Kidney (tissue), 14 donors: ENCODE data around the gene NCF2. TPM values are rescaled to one million over a fixed set of nuclear protein-coding genes. Genes with fewer than 3 reads are reported as not detected.

Experiments
- DNase-seq, 5 donors: peaks; one replicate each; pipeline ENCODE4 v3.0.0-alpha.2; 2013 to 2020
- FAIRE-seq: peaks from 2 replicates; lab custom pipeline; 2012; peaks lifted over from hg19 to GRCh38; lab: Jason Lieb, UNC
- H3K27ac ChIP-seq, 2 donors: one replicate each; pipeline ENCODE4 v1.7.0; 2013; ENCODE audit warnings: low read depth in 2 of 2, low read length in 2 of 2, inconsistent platforms in 1 of 2
- H3K27me3 ChIP-seq: one replicate; pipeline ENCODE4 v1.7.1; 2013; ENCODE audit warnings: low read length, inconsistent platforms; ENCODE audit not compliant: control insufficient read depth, insufficient read depth
- H3K36me3 ChIP-seq, 3 donors: one replicate each; pipeline versions ENCODE4 v1.7.0 to v1.7.1; 2013; ENCODE audit warnings: low read length in 3 of 3, control low read depth in 1 of 3, inconsistent platforms in 1 of 3; ENCODE audit not compliant: insufficient read depth in 3 of 3, control insufficient read depth in 2 of 3
- H3K4me1 ChIP-seq, 3 donors: one replicate each; pipeline versions ENCODE4 v1.7.0 to v1.7.1; 2013; ENCODE audit warnings: low read length in 3 of 3, inconsistent platforms in 1 of 3, low read depth in 1 of 3; ENCODE audit not compliant: control insufficient read depth in 2 of 3, insufficient read depth in 2 of 3
- H3K4me3 ChIP-seq, 3 donors: one replicate each; pipeline versions ENCODE4 v1.7.0 to v1.8.1; 2013; ENCODE audit warnings: low read length in 3 of 3, control low read depth in 1 of 3, inconsistent platforms in 1 of 3
- H3K9ac ChIP-seq, 3 donors: one replicate each; pipeline versions ENCODE4 v1.7.0 to v1.7.1; 2013; ENCODE audit warnings: low read length in 3 of 3, control low read depth in 1 of 3, inconsistent platforms in 1 of 3
- H3K9me3 ChIP-seq, 3 donors: one replicate each; pipeline versions ENCODE4 v1.7.0 to v1.7.1; 2013; ENCODE audit warnings: low read length in 3 of 3, control low read depth in 1 of 3, inconsistent platforms in 1 of 3; ENCODE audit not compliant: control insufficient read depth in 2 of 3, insufficient read depth in 1 of 3
- intact Hi-C: fragments of 100-400 bp; cut with DNase I; formaldehyde crosslinking; loops from one replicate; pipeline ENCODE4 v1.11.1; 2022
- polyA plus RNA-seq: library from polyadenylated mRNA; stranded (reverse); fragments of 350-450 nt; fragmentation: Illumina TruSeq; extraction: RNeasy Lipid Tissue Mini Kit (QIAGEN cat#74804); gene quantifications from one replicate; pipeline ENCODE4 v1.2.3, GENCODE V29; 2014; ENCODE audit warnings: low read depth, low replicate concordance; ENCODE audit not compliant: insufficient read depth
- total RNA-seq: library from RNA; stranded (reverse); fragmentation: NEBNext Ultra II Directional; extraction: Animal tissue kit (Norgen Biotek cat#: 25700); gene quantifications from one replicate; pipeline ENCODE4 v1.2.1, GENCODE V29; 2021
- TF ChIP-seq, protein P1 (sequence below): IDR thresholded peaks from 3 replicates; pipeline ENCODE4 v1.5.1; 2012; ENCODE audit warnings: mild to moderate bottlenecking, moderate library complexity, borderline replicate concordance; ENCODE audit not compliant: insufficient read depth; ENCODE audit errors: extremely low read depth
- donor health status: control.
- donor health status: control.
- donor health status: control.
- donor health status: control.
- donor health status: control.
- donor health status: DM: yes; HTN: yes; CAD: no.
- donor health status: Normal renal cell carcinoma (clear cell type).

Gene NCF2
- total and polyA plus RNA-seq, 2 donors from 2014 or later = 2.5 to 16.7 TPM

DNA sequence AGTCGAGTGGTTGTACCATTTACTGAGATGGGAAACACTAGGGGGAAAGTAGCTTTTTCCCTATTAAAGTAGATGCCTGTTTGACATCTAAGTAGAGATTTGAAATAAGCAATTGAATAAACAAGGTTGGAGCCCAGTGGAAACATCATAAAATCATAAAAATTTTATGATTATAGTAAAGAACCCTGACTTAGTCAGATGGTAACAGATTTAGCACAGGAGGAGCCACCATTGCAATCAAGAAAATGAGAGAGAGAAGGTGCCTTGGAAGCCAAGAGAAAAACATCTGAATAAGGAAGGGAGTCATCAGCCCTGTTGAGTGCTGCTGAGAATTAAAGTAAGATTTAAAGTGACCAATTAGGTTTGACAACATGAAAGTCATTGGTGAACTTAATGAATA is 68.2 kb downstream of the NCF2 start:
- DNase-seq (no peak), FAIRE-seq (no peak)
- no peak overlapping the region for H3K9ac ChIP-seq
- H3K9me3 ChIP-seq = no peaks in the 10 kb centered on the region
- intact Hi-C loops = no loop called here
- H3K27ac ChIP-seq = no peak overlapping the region
- H3K4me1 ChIP-seq = no peaks in the 10 kb centered on the region
- no peak overlapping the region for H3K4me3 ChIP-seq
- peaks cover 6 to 22% (median 7%) of the 10 kb centered on the region in 3 donors for H3K36me3 ChIP-seq
- no peaks in the 10 kb centered on the region for H3K27me3 ChIP-seq
- TF ChIP-seq, protein P1, sequence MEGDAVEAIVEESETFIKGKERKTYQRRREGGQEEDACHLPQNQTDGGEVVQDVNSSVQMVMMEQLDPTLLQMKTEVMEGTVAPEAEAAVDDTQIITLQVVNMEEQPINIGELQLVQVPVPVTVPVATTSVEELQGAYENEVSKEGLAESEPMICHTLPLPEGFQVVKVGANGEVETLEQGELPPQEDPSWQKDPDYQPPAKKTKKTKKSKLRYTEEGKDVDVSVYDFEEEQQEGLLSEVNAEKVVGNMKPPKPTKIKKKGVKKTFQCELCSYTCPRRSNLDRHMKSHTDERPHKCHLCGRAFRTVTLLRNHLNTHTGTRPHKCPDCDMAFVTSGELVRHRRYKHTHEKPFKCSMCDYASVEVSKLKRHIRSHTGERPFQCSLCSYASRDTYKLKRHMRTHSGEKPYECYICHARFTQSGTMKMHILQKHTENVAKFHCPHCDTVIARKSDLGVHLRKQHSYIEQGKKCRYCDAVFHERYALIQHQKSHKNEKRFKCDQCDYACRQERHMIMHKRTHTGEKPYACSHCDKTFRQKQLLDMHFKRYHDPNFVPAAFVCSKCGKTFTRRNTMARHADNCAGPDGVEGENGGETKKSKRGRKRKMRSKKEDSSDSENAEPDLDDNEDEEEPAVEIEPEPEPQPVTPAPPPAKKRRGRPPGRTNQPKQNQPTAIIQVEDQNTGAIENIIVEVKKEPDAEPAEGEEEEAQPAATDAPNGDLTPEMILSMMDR = no peak

DNA sequence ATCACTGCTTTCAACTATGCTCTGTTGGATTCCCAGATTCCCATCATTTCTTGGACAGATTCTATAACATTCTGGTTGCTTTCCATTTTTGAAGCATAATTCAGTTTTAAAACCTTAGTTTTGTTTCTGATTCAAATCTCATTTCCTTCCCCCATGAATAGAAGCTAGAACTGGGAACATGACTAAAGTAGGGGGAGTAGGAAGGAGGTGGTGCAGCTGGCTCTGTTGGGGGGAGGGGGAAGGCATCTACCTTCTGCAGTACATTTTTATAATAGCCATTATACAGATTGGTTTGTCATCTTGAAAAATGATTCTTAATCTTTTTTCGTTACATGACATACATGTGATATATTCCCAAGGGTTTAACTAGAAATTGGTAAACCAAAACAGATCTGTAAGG is 69.9 kb downstream of the NCF2 start:
- TF ChIP-seq, protein P1 = no peak
- no peak for FAIRE-seq
- peaks cover 6 to 24% (median 7%) of the 10 kb centered on the region in 3 donors for H3K36me3 ChIP-seq

DNA sequence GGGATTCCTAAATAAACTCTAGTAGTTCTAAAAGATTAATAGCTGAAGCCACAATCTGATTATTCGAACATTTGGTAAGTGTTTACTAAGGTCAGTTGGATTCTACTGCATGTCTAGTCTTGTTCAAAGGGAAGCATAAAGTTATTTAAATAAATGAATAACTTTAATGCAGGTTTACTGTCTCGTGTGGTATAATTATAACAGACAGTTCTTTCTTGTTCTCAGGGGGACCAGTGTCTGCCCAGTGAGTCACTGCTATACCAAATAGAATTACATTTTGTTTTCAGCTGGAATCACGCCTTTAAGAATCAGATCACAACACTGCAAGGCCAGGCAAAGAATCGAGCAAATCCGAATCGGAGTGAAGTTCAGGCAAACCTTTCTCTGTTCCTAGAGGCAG is 72.9 kb downstream of the NCF2 start:
- peaks cover 5 to 24% (median 6%) of the 10 kb centered on the region in 3 donors for H3K36me3 ChIP-seq
- H3K27ac ChIP-seq = no peak overlapping the region
- no peaks in the 10 kb centered on the region for H3K9me3 ChIP-seq
- H3K27me3 ChIP-seq = no peaks in the 10 kb centered on the region
- no peak for FAIRE-seq
- DNase-seq = no peak
- intact Hi-C loops = no loop called here
- no peak overlapping the region for H3K9ac ChIP-seq
- TF ChIP-seq, protein P1 = no peak
- no peak overlapping the region for H3K4me3 ChIP-seq
- no peaks in the 10 kb centered on the region for H3K4me1 ChIP-seq

More for the DNA sequence above, 69.9 kb downstream of the NCF2 start:
- H3K27me3 ChIP-seq = no peaks in the 10 kb centered on the region
- no peak overlapping the region for H3K27ac ChIP-seq
- intact Hi-C loops = no loop called here
- H3K4me1 ChIP-seq = no peaks in the 10 kb centered on the region
- no peak overlapping the region for H3K9ac ChIP-seq
- H3K4me3 ChIP-seq = no peak overlapping the region
- no peak for DNase-seq
- no peaks in the 10 kb centered on the region for H3K9me3 ChIP-seq

DNA sequence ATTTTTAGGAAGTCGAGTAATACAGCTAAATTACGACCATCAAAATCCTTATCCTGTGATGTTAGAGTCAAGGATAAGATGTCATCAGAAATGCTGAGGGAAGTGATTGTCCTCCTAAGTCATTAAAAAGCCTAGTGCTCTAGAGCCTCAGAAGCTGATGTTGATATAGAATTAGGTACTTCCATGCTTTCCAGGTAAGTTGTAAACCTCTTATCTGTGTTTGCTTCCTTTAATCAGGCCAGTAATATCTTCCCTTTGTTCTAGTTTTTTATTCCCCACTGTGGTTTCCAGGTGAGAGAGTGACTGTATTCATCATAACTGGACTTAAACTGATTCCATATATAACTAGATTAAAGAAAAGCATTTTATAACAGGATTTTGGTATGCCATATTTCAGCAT is 73.5 kb downstream of the NCF2 start:
- Histone ChIP-seq H3K9ac (no peak overlapping the region), H3K4me3 (no peak overlapping the region), H3K36me3 (peaks cover 5 to 24% (median 6%) of the 10 kb centered on the region in 3 donors), H3K27ac (no peak overlapping the region), H3K4me1 (no peaks in the 10 kb centered on the region), H3K27me3 (no peaks in the 10 kb centered on the region), H3K9me3 (no peaks in the 10 kb centered on the region)
- TF ChIP-seq, protein P1 = no peak
- intact Hi-C loops = no loop called here
- no peak for DNase-seq
- no peak for FAIRE-seq
